OCI-LY7 (cell line): ENCODE measurements around the gene ALDH1L1. TPM values are rescaled to one million over a fixed set of nuclear protein-coding genes. Genes with fewer than 3 reads are reported as not detected.

Source experiments
- BruUV-seq: library from RNA; stranded (reverse); fragments of 400-500 nt; replicated peaks from 2 replicates; lab custom pipeline; 2021; lab: Mats Ljungman, UMichigan
- CTCF ChIA-PET: fragments of 300-600 bp; sonication (Branson Sonifier 250); formaldehyde crosslinking; loops from one replicate; lab custom pipeline; 2022; ENCODE audit warnings: antibody characterized with exemption; ENCODE audit not compliant: unreplicated experiment; lab: Charles Lee
- POLR2A ChIA-PET: fragments of 300-600 bp; sonication (Branson Sonifier 250); formaldehyde crosslinking; loops from one replicate; lab custom pipeline; 2022; ENCODE audit warnings: antibody characterized with exemption; lab: Charles Lee
- DNase-seq: peaks from one replicate; pipeline ENCODE4 v3.0.0-alpha.2; 2015; ENCODE audit warnings: low spot score
- H2AFZ ChIP-seq: fragments of 200-600 bp; sonication (generic), shearing (Covaris generic); 2 replicates; pipeline ENCODE4 v1.6.1; 2014; ENCODE audit warnings: mild to moderate bottlenecking, antibody characterized with exemption, low read length, moderate library complexity
- H3K27ac ChIP-seq: fragments of 200-600 bp; sonication (generic); 2 replicates; pipeline ENCODE4 v1.5.1; 2014; ENCODE audit warnings: mixed run types, low read depth, mild to moderate bottlenecking, moderate library complexity, low read length, inconsistent platforms; ENCODE audit not compliant: poor library complexity, severe bottlenecking
- H3K36me3 ChIP-seq: fragments of 200-600 bp; sonication (generic); 2 replicates; pipeline ENCODE4 v1.6.1; 2014; ENCODE audit warnings: mild to moderate bottlenecking, antibody characterized with exemption, low read length, moderate library complexity, mixed read lengths; ENCODE audit not compliant: insufficient read depth
- H3K4me1 ChIP-seq: fragments of 200-600 bp; sonication (generic); 2 replicates; pipeline ENCODE4 v1.5.1; 2014; ENCODE audit warnings: mild to moderate bottlenecking, low read length; ENCODE audit not compliant: insufficient read depth, poor library complexity, severe bottlenecking
- H3K4me2 ChIP-seq: fragments of 200-600 bp; sonication (generic); 2 replicates; pipeline ENCODE4 v1.6.1; 2014; ENCODE audit warnings: mild to moderate bottlenecking, low read length
- H3K4me3 ChIP-seq: fragments of 200-600 bp; sonication (generic); 2 replicates; pipeline ENCODE4 v1.5.1; 2014; ENCODE audit warnings: mild to moderate bottlenecking, low read depth, low read length; ENCODE audit not compliant: poor library complexity, severe bottlenecking
- H3K79me2 ChIP-seq: fragments of 200-600 bp; sonication (generic); 2 replicates; pipeline ENCODE4 v1.6.1; 2016; ENCODE audit warnings: low read depth, mild to moderate bottlenecking, low read length, moderate library complexity, mixed read lengths; ENCODE audit not compliant: insufficient read depth
- H3K9me2 ChIP-seq: fragments of 200-600 bp; sonication (generic); 2 replicates; pipeline ENCODE4 v1.6.1; 2016; ENCODE audit warnings: mild to moderate bottlenecking, low read length, mixed read lengths; ENCODE audit not compliant: insufficient read depth
- H3K9me3 ChIP-seq: fragments of 200-600 bp; sonication (generic); 2 replicates; pipeline ENCODE4 v1.6.1; 2014; ENCODE audit warnings: mild to moderate bottlenecking, mixed run types, low read length, mixed read lengths
- H4K20me1 ChIP-seq: fragments of 200-600 bp; sonication (generic); 2 replicates; pipeline ENCODE4 v1.6.1; 2014; ENCODE audit warnings: mild to moderate bottlenecking, antibody characterized with exemption, low read length, moderate library complexity, mixed read lengths; ENCODE audit not compliant: insufficient read depth
- EZH2phosphoT487 ChIP-seq: fragments of 200-600 bp; sonication (generic); IDR thresholded peaks from 2 replicates; pipeline ENCODE4 v1.6.1; 2018; ENCODE audit warnings: low read depth, borderline replicate concordance, mild to moderate bottlenecking, mixed run types, antibody characterized with exemption, low read length, moderate library complexity, mixed read lengths
- intact Hi-C: fragments of 100-400 bp; cut with micrococcal nuclease; formaldehyde crosslinking; loops from one replicate; pipeline ENCODE4 v1.10.0; 2022; ENCODE audit not compliant: unreplicated experiment
- total RNA-seq, 2 experiments: library from RNA; depleted of rRNA in 1 of 2; stranded (reverse); fragments of >200 nt in 1 of 2; shearing (Covaris generic) in 1 of 2; gene quantifications; 2 replicates each; pipeline ENCODE4 v1.2.3, GENCODE V29; 2014 to 2022
- TF ChIP-seq, protein P1 (sequence below): fragments of 200-600 bp; sonication (generic); conservative IDR thresholded peaks from 2 replicates; pipeline ENCODE4 v1.5.1; 2014; ENCODE audit warnings: mild to moderate bottlenecking, antibody characterized with exemption, low read length, moderate library complexity, mixed read lengths

Gene ALDH1L1
- total RNA-seq, 2 experiments from 2014 or later: not detected

DNA sequence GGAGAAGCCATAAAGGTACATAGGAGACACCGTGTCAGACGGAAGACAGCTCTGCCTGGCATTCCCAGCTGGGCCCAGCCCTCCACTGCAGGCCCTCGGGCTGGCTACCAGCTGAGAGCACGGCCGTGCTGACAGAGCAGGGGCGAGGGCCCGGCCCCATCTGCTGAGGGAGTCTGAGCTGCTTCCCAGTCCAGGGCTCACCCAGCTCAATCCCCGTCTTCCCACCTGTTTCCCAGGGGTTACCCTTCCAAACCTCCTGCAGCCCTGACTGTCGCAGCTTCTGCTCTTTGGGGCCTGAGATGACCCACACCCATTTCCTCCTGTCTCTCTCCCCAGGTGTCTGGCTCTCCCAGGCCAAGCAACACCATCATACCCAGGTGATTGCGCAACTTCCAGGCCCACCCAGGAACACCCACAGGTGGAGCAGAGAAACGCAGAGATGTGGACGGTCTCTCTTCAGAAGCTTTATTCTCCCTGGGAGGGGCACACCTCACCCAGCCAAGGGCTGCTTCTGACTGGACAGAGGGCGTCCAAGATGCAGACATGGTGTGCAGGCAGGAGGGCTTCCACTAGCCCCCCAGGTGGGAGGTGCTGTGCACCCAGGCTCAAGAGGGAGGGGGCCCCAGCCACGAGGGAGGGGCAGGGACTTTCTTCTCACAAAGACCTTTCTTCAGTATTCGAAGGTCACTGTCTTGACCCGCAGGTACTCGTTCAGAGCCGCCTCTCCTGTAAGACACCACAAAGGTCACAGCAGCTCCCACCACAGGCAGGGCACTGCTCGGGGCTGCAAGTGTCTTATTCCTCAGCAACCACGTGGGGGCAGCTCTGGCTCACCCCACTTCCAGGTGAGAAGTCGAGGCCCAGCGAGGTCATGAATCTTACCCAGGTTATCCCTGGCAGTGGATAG is 77.0 kb downstream of the ALDH1L1 start:
- no peak overlapping the region for H3K27ac ChIP-seq
- H3K4me3 ChIP-seq: no peak overlapping the region
- ChIA-PET CTCF (no interaction called here), POLR2A (no interaction called here)
- no peak for TF ChIP-seq EZH2phosphoT487
- TF ChIP-seq, protein P1, sequence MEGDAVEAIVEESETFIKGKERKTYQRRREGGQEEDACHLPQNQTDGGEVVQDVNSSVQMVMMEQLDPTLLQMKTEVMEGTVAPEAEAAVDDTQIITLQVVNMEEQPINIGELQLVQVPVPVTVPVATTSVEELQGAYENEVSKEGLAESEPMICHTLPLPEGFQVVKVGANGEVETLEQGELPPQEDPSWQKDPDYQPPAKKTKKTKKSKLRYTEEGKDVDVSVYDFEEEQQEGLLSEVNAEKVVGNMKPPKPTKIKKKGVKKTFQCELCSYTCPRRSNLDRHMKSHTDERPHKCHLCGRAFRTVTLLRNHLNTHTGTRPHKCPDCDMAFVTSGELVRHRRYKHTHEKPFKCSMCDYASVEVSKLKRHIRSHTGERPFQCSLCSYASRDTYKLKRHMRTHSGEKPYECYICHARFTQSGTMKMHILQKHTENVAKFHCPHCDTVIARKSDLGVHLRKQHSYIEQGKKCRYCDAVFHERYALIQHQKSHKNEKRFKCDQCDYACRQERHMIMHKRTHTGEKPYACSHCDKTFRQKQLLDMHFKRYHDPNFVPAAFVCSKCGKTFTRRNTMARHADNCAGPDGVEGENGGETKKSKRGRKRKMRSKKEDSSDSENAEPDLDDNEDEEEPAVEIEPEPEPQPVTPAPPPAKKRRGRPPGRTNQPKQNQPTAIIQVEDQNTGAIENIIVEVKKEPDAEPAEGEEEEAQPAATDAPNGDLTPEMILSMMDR: peak; percentile 49
- H2AFZ ChIP-seq: no peak overlapping the region
- H3K36me3 ChIP-seq: no peaks in the 10 kb centered on the region
- no TSS peak for BruUV-seq
- H3K4me1 ChIP-seq: no peaks in the 10 kb centered on the region
- H3K4me2 ChIP-seq: no peak overlapping the region
- no peaks in the 10 kb centered on the region for H3K79me2 ChIP-seq
- no peaks in the 10 kb centered on the region for H3K9me3 ChIP-seq
- intact Hi-C loops: no loop called here
- H3K9me2 ChIP-seq: no peaks in the 10 kb centered on the region
- no peaks in the 10 kb centered on the region for H4K20me1 ChIP-seq
- peak; percentile 22 for DNase-seq

DNA sequence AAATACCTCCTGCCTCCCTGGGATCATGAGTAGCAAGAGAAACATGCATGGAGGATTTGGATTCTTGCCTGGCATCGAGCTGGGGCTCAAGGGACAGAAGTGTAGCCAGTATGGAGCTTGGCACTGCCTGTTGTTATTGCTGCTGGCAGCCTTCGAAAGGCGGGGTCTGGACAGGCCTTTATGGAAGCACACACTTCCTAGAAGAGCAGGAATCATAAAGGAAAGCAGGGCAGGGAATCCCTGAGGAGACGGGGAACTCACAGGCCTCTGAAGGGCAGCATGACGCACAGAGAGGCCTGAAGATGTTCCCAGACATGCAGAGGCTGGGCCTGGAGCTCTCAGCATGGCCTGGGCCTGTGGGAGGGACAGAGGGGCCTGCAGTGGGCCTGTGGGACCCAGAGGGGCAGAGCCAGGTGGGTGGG is 77.8 kb downstream of the ALDH1L1 start:
- intact Hi-C loops: no loop called here
- Histone ChIP-seq H3K4me2 (no peak overlapping the region), H3K36me3 (no peaks in the 10 kb centered on the region), H3K27ac (no peak overlapping the region), H3K4me3 (no peak overlapping the region), H3K9me2 (no peaks in the 10 kb centered on the region), H3K9me3 (no peaks in the 10 kb centered on the region), H3K4me1 (no peaks in the 10 kb centered on the region), H2AFZ (no peak overlapping the region), H4K20me1 (no peaks in the 10 kb centered on the region), H3K79me2 (no peaks in the 10 kb centered on the region)
- POLR2A ChIA-PET: no interaction called here
- DNase-seq: no peak
- CTCF ChIA-PET: interaction anchor here (0.6 kb wide), 1 partner anchor 17 kb away, joined by 4 read pairs; no protein-coding TSS in a partner anchor
- no TSS peak for BruUV-seq
- TF ChIP-seq EZH2phosphoT487: no peak
- TF ChIP-seq, protein P1: no peak

DNA sequence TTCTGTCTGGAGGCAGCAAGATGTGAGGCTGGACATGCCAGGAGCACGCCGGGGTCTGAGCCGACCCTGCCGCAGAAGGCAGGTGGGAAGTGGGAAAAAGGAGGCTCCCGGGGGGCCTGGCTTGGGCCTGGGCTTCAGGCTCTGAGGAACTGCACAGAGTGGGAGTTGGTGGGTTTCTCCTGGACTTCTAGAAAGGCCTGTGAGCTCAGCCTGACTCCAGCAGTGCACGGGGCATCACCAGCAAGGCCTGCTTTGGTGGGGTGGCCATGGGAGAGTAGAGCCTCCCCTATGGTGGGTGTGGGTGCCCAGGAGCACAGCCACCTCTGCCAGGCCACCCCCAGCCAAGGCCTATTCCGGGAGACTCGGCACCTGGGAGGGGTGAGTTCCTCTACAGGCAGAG is 78.4 kb downstream of the ALDH1L1 start:
- BruUV-seq: no TSS peak
- H3K4me3 ChIP-seq: no peak overlapping the region
- no peak overlapping the region for H2AFZ ChIP-seq
- H3K36me3 ChIP-seq: no peaks in the 10 kb centered on the region
- DNase-seq: no peak
- H3K4me1 ChIP-seq: no peaks in the 10 kb centered on the region
- POLR2A ChIA-PET: no interaction called here
- intact Hi-C loops: no loop called here
- no peak overlapping the region for H3K4me2 ChIP-seq
- H3K27ac ChIP-seq: no peak overlapping the region
- H3K9me3 ChIP-seq: no peaks in the 10 kb centered on the region
- H4K20me1 ChIP-seq: no peaks in the 10 kb centered on the region
- no peaks in the 10 kb centered on the region for H3K9me2 ChIP-seq
- TF ChIP-seq EZH2phosphoT487: no peak
- TF ChIP-seq, protein P1: no peak
- H3K79me2 ChIP-seq: no peaks in the 10 kb centered on the region
- CTCF ChIA-PET: no interaction called here
